ENCODE results near the gene COL21A1.

The COL21A1 gene

DNA sequence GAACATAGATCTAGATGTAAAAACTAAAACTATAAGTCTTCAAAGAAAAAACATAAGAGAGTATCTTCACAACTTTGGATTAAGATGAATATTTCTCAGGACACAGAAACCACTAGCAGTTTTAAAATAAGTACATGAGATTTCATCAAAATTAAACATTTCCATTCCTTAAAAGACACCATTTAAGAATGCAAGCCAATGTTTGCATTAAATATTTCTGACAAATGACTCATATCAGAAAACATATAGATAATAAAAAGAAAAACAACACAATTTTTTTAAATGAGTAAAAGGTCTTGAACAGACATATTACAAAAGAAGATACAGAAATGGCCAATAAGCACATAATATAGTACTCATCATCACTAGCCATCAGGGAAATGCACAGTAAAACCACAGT is 59.7 kb downstream of the COL21A1 start:
- Mint-ChIP-seq H3K27me3 (no peaks in the 10 kb centered on the region), H3K4me1 (no peaks in the 10 kb centered on the region), H3K27ac (no peak overlapping the region), H3K4me3 (no peak overlapping the region), H3K36me3 (no peaks in the 10 kb centered on the region), H3K9me3 (peaks cover 5 to 12% of the 10 kb centered on the region in 2 donors)
- DNase-seq (no peak), ATAC-seq (replicated peaks) (no peak)

DNA sequence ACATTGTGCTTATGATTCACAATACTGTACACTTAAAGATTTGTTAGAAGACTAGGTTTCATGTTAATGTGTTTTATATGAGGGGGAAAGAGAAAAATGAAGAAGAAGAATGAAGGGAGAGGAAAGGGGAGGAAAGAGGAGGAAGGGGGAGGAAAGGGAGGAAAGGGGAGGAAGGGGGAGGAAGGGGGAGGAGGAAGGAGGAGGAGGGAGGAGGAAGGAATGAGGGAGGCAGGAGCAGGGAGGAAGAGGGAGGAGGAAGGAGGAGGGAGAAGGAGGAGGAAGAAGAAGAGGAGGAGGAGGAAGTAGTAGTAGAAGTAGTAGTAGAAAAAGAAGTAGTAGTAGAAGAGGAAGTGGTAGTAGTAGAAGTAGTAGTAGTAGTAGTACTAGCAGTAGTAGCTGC is 70.6 kb downstream of the COL21A1 start:
- no peak for ATAC-seq (replicated peaks)

DNA sequence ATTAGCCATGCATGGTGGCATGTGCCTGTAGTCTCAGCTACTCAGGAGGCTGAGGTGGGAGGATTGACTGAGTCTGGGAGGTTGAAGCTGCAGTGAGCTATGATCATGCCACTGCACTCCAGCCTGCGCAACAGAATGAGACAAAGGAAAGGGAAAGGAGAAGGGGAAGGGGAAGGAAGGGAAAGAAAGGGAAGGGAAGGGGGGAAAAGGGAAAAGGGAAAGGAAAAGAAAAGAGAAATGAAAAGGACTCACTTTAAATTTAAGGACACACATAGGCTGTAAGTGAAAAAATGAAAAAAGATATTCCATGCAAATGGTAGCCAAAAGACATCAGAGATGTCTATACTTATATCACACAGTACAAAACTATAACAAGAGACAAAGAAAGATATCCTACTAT is 74.2 kb downstream of the COL21A1 start:
- Mint-ChIP-seq H3K36me3 (peaks cover 0 to 4% of the 10 kb centered on the region in 2 donors), H3K9me3 (peaks cover 35 to 38% of the 10 kb centered on the region in 2 donors), H3K4me1 (no peaks in the 10 kb centered on the region), H3K4me3 (no peak overlapping the region), H3K27me3 (no peaks in the 10 kb centered on the region), H3K27ac (no peak overlapping the region)
- DNase-seq = no peak
- ATAC-seq (replicated peaks) = no peak

More for the DNA sequence above, 70.6 kb downstream of the COL21A1 start:
- no peak overlapping the region for H3K4me3 Mint-ChIP-seq
- H3K27me3 Mint-ChIP-seq = no peaks in the 10 kb centered on the region
- H3K36me3 Mint-ChIP-seq = peaks cover 0 to 3% of the 10 kb centered on the region in 2 donors
- H3K4me1 Mint-ChIP-seq = no peaks in the 10 kb centered on the region
- no peak for DNase-seq
- H3K9me3 Mint-ChIP-seq = peaks cover 22 to 31% of the 10 kb centered on the region in 2 donors
- no peak overlapping the region for H3K27ac Mint-ChIP-seq

DNA sequence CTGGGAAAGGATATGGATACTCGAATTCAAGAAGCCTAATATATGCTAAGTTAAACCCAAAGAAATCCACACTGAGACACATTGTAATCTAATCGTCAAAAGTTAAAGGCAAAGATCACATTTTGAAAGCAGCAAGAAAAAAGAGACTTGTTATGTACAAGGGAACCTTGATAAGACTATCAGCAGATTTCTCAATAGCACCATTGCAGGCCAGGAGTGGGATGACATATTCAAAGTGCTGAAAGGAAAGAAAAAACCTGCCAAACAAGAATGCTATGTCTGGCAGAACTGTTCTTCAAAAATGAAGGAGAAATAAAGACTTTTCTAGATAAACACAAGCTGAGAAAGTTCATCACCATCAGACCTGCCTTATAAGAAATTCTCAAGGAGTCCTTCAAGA is 75.2 kb downstream of the COL21A1 start:
- peaks cover 0 to 4% of the 10 kb centered on the region in 2 donors for H3K36me3 Mint-ChIP-seq
- H3K4me1 Mint-ChIP-seq = no peaks in the 10 kb centered on the region
- no peak overlapping the region for H3K4me3 Mint-ChIP-seq
- peaks cover 35 to 40% of the 10 kb centered on the region in 2 donors for H3K9me3 Mint-ChIP-seq
- DNase-seq (no peak), ATAC-seq (replicated peaks) (no peak)
- H3K27ac Mint-ChIP-seq = no peak overlapping the region
- H3K27me3 Mint-ChIP-seq = no peaks in the 10 kb centered on the region

DNA sequence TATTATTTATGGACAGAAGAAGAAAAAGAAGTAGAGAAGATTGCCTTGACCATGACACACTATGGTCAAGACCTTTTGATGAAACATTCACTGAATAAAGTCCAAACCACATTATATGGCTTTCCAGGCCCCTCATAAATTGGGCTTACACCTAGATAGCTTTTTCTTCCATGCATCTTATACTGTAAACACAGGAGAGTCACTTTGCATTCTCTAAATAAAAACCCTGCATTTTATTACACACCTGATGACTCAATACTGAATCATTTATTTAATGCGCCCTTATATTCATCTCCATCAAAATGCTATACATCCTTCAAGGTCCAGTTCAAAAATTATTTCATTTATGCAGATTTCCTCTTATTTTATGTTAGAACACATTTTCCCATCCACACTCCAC is 78.0 kb downstream of the COL21A1 start:
- no peak for ATAC-seq (replicated peaks)
- no peak for DNase-seq
- Mint-ChIP-seq H3K4me1 (no peaks in the 10 kb centered on the region), H3K36me3 (peaks cover 0 to 4% of the 10 kb centered on the region in 2 donors), H3K4me3 (no peak overlapping the region), H3K27me3 (no peaks in the 10 kb centered on the region), H3K27ac (no peak overlapping the region), H3K9me3 (peaks cover 23 to 26% of the 10 kb centered on the region in 2 donors)

DNA sequence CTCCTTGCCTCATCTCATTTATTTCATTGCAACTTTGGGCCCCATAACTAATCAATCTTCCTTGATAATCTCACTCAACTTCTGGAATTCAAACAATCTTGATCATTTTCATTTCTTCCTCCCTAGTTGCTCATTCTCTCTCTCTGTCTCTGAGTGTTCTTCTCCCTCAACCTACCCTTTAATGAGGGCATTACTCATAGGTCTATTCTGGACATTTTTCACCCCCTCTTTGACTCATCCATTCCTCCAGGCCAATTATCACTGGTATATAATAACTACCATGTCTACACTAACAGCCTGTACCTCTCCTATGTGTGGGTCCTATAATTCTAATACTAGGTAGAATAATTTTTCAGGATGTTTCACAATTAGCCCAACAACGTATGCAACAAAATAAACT is 78.8 kb downstream of the COL21A1 start:
- Mint-ChIP-seq H3K27ac (no peak overlapping the region), H3K9me3 (peaks cover 22 to 24% of the 10 kb centered on the region in 2 donors), H3K4me3 (no peak overlapping the region), H3K36me3 (peaks cover 0 to 4% of the 10 kb centered on the region in 2 donors), H3K27me3 (no peaks in the 10 kb centered on the region), H3K4me1 (no peaks in the 10 kb centered on the region)
- DNase-seq (no peak), ATAC-seq (replicated peaks) (no peak)

DNA sequence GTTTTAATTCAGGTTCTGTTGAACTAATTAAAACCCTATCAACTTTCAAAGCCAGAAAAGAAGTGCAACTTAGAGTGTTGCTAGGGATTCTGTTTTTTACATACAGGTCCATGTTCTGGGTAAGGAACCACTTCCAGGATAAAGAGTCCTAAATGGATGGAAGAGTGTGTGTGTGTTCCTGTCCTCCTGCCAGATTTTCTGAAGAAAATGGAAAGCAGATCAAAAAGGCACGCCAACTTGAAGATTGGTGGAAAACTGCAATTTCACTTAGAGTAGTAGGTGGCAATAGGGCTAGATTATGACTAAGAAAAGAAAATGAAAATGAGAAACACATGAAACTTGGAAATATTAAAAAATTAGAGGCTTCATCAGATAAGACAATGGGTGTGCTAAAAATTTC is 85.3 kb downstream of the COL21A1 start:
- no peaks in the 10 kb centered on the region for H3K9me3 Mint-ChIP-seq
- H3K27ac Mint-ChIP-seq = no peak overlapping the region
- ATAC-seq (replicated peaks) (no peak), DNase-seq (no peak)
- no peaks in the 10 kb centered on the region for H3K4me1 Mint-ChIP-seq
- H3K36me3 Mint-ChIP-seq = no peaks in the 10 kb centered on the region
- no peaks in the 10 kb centered on the region for H3K27me3 Mint-ChIP-seq
- no peak overlapping the region for H3K4me3 Mint-ChIP-seq

DNA sequence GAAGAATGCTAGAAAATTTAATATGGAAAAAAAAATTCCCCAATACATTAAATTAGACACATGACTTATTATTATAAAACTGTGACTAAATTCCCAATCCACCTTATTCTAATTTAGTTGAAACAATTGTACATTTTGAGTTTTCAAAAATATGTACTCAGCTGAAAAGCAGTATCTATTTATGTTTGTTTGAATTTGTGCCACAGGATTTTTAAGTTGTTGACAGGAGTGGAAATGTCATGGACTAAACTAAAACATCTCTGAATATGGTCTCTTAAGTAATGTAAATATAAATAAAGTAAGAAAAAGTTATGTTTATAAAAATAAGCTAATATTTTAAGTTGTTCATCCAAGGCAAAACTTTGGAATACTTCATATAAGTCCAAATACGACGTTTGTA is 86.9 kb downstream of the COL21A1 start:
- Mint-ChIP-seq H3K36me3 (no peaks in the 10 kb centered on the region), H3K4me1 (no peaks in the 10 kb centered on the region), H3K27ac (no peak overlapping the region), H3K27me3 (no peaks in the 10 kb centered on the region), H3K9me3 (no peaks in the 10 kb centered on the region), H3K4me3 (no peak overlapping the region)
- ATAC-seq (replicated peaks) (no peak), DNase-seq (no peak)

DNA sequence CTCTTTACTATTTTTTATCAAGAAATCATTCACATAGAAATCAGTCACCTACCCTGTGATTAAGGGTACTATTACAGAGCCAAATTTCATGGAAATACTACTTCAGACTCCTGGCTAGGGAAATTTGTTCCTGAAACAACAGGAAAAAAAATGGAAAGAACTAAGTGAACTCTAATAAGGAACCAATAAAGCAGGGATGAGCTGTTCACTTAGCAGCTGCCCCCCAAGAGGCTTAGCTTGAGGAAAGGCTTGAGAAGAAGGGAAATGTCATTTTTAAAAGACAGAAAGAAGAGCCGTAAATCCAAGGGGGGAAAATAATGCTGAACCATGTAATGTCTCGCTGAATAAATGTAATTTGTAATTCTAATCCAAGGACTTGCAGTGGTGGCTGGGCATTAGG is 88.8 kb downstream of the COL21A1 start:
- no peaks in the 10 kb centered on the region for H3K4me1 Mint-ChIP-seq
- DNase-seq = no peak
- H3K27ac Mint-ChIP-seq = no peak overlapping the region
- no peak for ATAC-seq (replicated peaks)
- H3K4me3 Mint-ChIP-seq = no peak overlapping the region
- no peaks in the 10 kb centered on the region for H3K36me3 Mint-ChIP-seq
- peaks cover 4 to 10% of the 10 kb centered on the region in 2 donors for H3K9me3 Mint-ChIP-seq
- H3K27me3 Mint-ChIP-seq = no peaks in the 10 kb centered on the region

DNA sequence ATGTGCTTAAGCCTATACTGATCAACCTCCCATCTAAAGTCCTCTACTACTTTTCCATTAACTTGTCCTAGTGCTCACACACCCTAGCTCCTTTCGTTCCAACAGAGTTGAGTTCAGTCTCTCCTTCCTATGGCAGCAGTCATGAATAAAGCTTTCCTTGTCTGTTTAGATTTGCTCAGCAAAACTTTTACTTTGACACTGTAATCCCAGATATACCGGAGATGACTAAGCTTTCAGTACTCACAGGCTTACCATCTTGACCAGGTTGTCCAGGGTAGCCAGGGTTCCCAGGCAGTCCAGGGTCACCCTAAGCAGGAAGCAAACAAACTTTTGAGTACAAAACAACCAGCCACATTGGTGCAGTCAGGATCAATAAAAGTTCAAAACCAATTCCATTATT is 90.7 kb downstream of the COL21A1 start:
- Mint-ChIP-seq H3K27me3 (no peaks in the 10 kb centered on the region), H3K4me3 (no peak overlapping the region), H3K4me1 (no peaks in the 10 kb centered on the region), H3K9me3 (peaks cover 5 to 14% of the 10 kb centered on the region in 2 donors), H3K36me3 (no peaks in the 10 kb centered on the region), H3K27ac (no peak overlapping the region)
- no peak for DNase-seq
- ATAC-seq (replicated peaks) = no peak

DNA sequence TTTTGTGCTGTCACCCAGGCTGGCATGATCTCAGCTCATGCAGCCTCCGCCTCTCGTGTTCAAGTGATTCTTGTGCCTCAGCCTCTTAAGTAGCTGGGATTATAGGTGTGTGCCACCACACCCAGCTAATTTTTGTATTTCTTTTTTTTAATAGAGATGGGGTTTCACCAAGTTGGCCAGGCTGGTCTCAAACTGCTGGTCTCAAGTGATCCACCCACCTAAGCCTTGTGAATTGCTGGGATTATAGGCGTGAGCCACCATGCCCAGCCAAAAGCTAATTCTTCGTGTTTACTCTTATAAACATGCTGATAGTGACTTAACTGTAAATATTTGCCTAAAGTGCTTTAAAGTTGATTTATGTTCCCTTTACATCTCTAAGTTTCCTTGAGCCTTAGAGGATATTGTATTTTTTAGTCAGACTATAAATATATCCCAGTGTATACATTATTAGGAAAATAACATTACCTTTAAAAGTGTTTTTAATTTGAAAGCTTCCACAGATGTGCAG is 91.7 kb downstream of the COL21A1 start:
- Mint-ChIP-seq H3K27ac (no peak overlapping the region), H3K4me1 (no peaks in the 10 kb centered on the region), H3K27me3 (no peaks in the 10 kb centered on the region), H3K36me3 (no peaks in the 10 kb centered on the region), H3K9me3 (peaks cover 5 to 14% of the 10 kb centered on the region in 2 donors), H3K4me3 (no peak overlapping the region)
- ATAC-seq (replicated peaks) (no peak), DNase-seq (no peak)

DNA sequence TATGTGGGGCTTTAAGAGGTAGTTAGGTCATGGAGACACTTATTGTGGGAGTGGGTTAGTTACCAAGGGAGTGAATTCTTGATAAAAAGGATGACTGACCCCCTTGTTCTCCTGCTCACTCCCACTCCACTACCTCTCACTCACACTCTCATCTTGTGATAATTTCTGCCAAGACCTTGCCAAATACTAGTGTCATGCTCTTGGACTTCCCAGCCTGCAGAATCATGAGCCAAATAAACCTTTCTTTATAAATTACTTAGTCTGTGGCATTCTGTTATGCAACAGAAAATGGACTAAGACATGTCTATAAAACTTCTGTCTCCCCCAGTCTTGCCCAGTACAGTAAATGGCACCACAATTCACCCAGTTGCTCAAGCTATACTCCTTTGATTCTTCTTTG is 93.3 kb downstream of the COL21A1 start:
- no peaks in the 10 kb centered on the region for H3K36me3 Mint-ChIP-seq
- no peak overlapping the region for H3K4me3 Mint-ChIP-seq
- no peaks in the 10 kb centered on the region for H3K27me3 Mint-ChIP-seq
- no peak overlapping the region for H3K27ac Mint-ChIP-seq
- peaks cover 9 to 22% of the 10 kb centered on the region in 2 donors for H3K9me3 Mint-ChIP-seq
- H3K4me1 Mint-ChIP-seq = no peaks in the 10 kb centered on the region
- ATAC-seq (replicated peaks) = no peak
- DNase-seq = no peak

DNA sequence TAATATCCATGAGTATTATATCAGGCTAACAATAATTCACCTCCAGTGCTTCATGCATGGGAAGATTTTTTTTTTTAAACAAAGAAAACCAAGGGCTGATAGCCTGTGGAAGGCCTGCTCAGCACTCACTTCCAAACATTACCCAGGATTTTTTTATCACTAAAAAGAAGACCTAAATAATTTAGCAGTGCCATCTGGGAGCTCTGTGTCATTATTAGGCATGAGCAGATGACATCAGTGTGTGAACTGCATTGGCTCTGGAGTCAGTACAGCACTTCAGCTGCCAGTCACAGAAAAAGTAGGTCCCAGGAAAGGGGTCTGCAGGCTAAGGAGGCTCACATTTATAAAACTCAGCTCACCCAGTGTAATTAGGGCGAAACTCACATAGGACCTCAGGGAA is 94.8 kb downstream of the COL21A1 start:
- Mint-ChIP-seq H3K4me3 (no peak overlapping the region), H3K27me3 (no peaks in the 10 kb centered on the region), H3K36me3 (no peaks in the 10 kb centered on the region), H3K4me1 (no peaks in the 10 kb centered on the region), H3K9me3 (peaks cover 9 to 22% of the 10 kb centered on the region in 2 donors), H3K27ac (no peak overlapping the region)
- ATAC-seq (replicated peaks) (no peak), DNase-seq (no peak)

DNA sequence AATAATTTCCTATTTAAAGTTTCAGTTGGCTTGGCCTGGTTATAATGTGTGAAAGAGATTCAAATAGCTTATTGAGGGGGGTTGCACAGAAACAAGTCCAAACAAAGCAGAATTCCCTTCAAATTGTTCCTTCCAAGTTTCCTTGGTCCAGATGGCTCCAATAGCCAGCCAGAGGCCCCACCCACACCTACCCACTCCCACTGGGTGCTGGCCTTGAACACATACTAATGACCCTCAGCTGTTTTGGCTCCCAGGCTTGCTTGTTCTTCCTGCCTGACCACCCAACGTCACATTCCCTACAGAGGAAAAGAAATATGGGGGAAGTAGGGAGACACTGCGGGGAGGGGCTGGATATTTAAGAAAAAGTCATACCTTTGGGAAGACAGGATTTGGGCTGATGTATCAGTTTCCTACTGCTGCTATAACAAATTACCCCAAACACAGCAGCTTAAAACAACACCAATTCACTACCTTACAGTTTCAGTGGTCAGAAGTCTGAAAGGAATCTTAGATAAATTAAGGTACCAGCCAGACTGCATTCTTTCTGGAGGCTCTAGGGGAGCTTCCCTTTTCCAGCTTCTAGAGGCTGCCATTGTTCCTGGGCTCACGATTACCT is 95.7 kb downstream of the COL21A1 start:
- DNase-seq = no peak
- no peak for ATAC-seq (replicated peaks)
- Mint-ChIP-seq H3K4me3 (no peak overlapping the region), H3K27ac (no peak overlapping the region), H3K36me3 (no peaks in the 10 kb centered on the region), H3K9me3 (peaks cover 9 to 22% of the 10 kb centered on the region in 2 donors), H3K4me1 (no peaks in the 10 kb centered on the region), H3K27me3 (no peaks in the 10 kb centered on the region)

DNA sequence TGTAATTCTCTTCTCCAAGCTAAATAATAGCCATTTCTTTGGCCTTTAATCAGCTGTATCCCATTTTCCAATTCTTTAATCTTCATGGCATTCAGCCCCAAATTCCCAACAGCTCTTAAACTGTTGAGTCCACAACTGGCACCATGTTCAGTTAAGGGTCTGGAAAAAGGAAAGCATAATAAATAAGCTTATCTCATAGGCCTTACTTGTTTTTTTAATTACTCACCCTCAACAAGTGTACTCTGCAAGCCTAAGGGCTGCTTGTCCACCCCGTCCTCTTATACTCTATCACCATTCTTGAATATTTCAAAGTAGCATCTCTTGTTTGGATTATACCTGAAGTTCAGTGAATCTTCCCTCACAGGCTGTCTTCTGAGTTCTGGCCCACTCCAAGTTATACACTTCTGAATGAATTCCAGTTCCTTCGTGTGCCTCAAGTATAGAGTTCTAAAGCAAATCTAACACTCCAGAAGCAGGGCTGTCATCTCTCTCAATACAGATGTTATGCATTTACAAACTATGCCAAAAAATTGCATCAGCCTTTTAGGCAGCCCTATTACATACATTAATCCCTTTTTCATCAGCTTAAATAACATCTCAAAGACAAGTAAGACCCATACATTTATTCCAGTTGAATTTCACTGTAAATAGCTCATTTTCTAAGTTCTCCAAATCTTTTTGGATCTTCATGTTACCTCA is 98.7 kb downstream of the COL21A1 start:
- no peak overlapping the region for H3K27ac Mint-ChIP-seq
- no peak overlapping the region for H3K4me3 Mint-ChIP-seq
- DNase-seq = no peak
- ATAC-seq (replicated peaks) = no peak
- H3K36me3 Mint-ChIP-seq = no peaks in the 10 kb centered on the region
- peaks cover 6 to 16% of the 10 kb centered on the region in 2 donors for H3K9me3 Mint-ChIP-seq
- H3K27me3 Mint-ChIP-seq = no peaks in the 10 kb centered on the region
- H3K4me1 Mint-ChIP-seq = no peaks in the 10 kb centered on the region

Measured in stimulated activated naive B cell treated with anti-CD40 and anti-IgM and Interleukin-4, amounts not matched to agents 10 μg/mL and 1 μg/mL and 100 μg/mL, for 72 hours (primary cell).